Measurements from ENCODE around the gene KATNIP.

GRCh38 chr16:27543801-27544200 lies 6.1 kb upstream of the KATNIP start:
- TF ChIP-seq EZH2 (IDR thresholded peaks at IDR 0.05; ENCODE audit: borderline replicate concordance, low read length), result no peak
- no peak for TF ChIP-seq CTCF (conservative IDR thresholded peaks at IDR 0.05 in 1 of 2, IDR thresholded peaks at IDR 0.05 in 1 of 2; ENCODE audit: extremely low read depth in 1 of 2, insufficient read depth in 1 of 2, low read depth in 1 of 2, low read length in 2 of 2)
